Pulmonary artery endothelial cell (primary cell): Measurements from ENCODE around the gene NPY5R. TPM values are rescaled to one million over a fixed set of nuclear protein-coding genes. Genes with fewer than 3 reads are reported as not detected.

Experiments used
- DNase-seq: peaks from one replicate; pipeline ENCODE4 v3.0.0-alpha.2; 2011; ENCODE audit warnings: low read depth, low spot score
- total RNA-seq: library from RNA; depleted of rRNA; stranded (reverse); fragments of >200 nt; gene quantifications from 2 replicates; pipeline ENCODE4 v1.2.3, GENCODE V29; 2014

Gene NPY5R
- total RNA-seq, 1 donor from 2014 or later: not detected

- no peak for DNase-seq
These were observed 41.2 kb downstream of the NPY5R start for GRCh38 chr4:163384926-163385325.

- DNase-seq: no peak
These were observed 41.8 kb downstream of the NPY5R start for GRCh38 chr4:163385466-163385865.

- DNase-seq: no peak
These were observed 48.1 kb downstream of the NPY5R start for GRCh38 chr4:163391756-163392155.

- no peak for DNase-seq
These were observed 48.6 kb downstream of the NPY5R start for GRCh38 chr4:163392328-163392727.

GRCh38 chr4:163393471-163393870 is 49.8 kb downstream of the NPY5R start:
- DNase-seq: no peak

GRCh38 chr4:163395055-163395454 is 51.4 kb downstream of the NPY5R start:
- no peak for DNase-seq

- no peak for DNase-seq
These were observed 52.1 kb downstream of the NPY5R start for GRCh38 chr4:163395758-163396157.

- no peak for DNase-seq
These were observed 54.5 kb downstream of the NPY5R start for GRCh38 chr4:163398238-163398637.

- DNase-seq: no peak
These were observed 57.2 kb downstream of the NPY5R start for GRCh38 chr4:163400911-163401310.

Other genes starting within 250 kb of the NPY5R start
- 6.9 and 9.2 TPM in 2 replicates for gene NAF1, start 177.0 kb upstream of the NPY5R start, total RNA-seq
- 0.07 and 0.14 TPM in 2 replicates for gene NPY1R, start 11.3 kb upstream of the NPY5R start, total RNA-seq
- gene TKTL2, start 129.9 kb downstream of the NPY5R start, total RNA-seq: not detected in 2 replicates
- gene TMA16, start 150.8 kb downstream of the NPY5R start, total RNA-seq: 33.3 and 34.6 TPM in 2 replicates